GM18867 (cell line): Measurements from ENCODE around the gene B3GNT9.

Experiments used
- ATAC-seq: cut with Tn5 transposase; IDR thresholded peaks from one replicate; pipeline ENCODE4 v1.9.1; 2021; ENCODE audit warnings: mild to moderate bottlenecking, moderate library complexity; ENCODE audit not compliant: unreplicated experiment

Gene B3GNT9

GRCh38 chr16:67169011-67169451, 18.2 kb upstream of the B3GNT9 start:
- ATAC-seq = no peak

- ATAC-seq = no peak
Observed at GRCh38 chr16:67167588-67167987, 16.8 kb upstream of the B3GNT9 start.

GRCh38 chr16:67166598-67167168, 15.9 kb upstream of the B3GNT9 start:
- ATAC-seq = no peak

DNA sequence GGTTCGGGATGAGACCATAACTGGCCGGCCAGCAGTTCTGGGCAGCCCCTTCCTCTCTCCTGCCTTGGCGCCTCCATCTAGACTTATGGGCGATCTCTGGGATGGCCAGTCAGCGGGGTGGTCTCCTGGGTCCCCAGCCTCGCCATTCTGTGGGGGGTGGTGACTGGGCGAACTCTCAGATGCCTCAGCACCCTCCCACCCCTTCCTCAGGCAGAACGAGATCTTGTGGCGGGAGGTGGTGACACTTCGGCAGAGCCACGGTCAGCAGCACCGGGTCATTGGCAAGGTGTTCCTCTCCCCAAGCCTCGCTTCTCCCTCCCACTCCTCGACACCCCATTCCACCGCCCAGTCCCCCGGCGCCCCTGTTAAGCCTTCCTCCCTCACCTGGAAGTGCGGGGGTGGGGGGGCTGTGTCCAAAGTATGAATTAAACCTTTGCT, 15.3 kb upstream of the B3GNT9 start:
- ATAC-seq = no peak

DNA sequence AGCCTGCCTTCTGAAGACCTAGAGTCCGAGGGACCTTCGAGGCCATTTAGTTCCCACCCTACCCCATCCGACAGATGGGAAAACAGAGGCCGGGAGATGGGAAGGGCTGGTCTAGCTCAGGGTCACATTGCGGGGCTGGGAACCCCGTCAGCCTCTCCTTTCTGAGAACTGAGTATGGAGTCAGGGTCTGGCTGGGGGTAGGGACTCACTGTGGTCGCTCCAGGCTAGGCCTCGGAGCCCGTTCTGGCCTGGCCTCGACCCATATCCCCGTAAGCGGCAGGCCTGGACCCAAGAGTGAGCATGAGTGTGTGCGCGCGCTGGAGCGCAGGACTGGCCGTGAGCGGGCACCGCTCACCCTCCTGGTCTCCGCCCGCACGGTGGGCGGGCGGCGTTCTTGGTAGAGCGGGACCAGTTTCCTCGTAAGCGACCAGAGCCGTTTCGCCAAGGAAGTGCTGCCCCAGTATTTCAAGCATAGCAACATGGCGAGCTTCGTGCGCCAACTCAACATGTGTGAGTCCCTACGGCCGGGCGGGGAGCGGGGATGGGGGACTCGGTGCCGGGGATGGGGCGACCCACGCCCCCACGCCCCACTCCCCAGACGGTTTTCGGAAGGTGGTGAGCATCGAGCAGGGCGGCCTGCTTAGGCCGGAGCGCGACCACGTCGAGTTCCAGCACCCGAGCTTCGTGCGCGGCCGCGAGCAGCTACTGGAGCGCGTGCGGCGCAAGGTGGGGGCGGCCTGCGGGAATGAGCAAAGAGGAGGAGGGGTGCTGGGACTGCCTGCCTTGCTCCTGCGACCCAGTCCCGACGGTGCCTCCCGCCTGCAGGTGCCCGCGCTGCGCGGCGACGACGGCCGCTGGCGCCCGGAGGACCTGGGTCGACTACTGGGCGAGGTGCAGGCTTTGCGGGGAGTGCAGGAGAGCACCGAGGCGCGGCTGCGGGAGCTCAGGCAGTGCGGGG, 14.6 kb upstream of the B3GNT9 start:
- ATAC-seq = no peak

- ATAC-seq = no peak
Observed at GRCh38 chr16:67164599-67165061, 13.8 kb upstream of the B3GNT9 start, which contains the start of gene HSF4. TSS of gene HSF4 (plus strand) at chr16:67164745. CDS start at chr16:67164812, 67 bp downstream.

GRCh38 chr16:67163999-67164558, 13.3 kb upstream of the B3GNT9 start:
- no peak for ATAC-seq

GRCh38 chr16:67163164-67163998, 12.6 kb upstream of the B3GNT9 start:
- no peak for ATAC-seq

GRCh38 chr16:67162506-67163163, 11.8 kb upstream of the B3GNT9 start:
- no peak for ATAC-seq

GRCh38 chr16:67161595-67162058, 10.8 kb upstream of the B3GNT9 start:
- no peak for ATAC-seq

DNA sequence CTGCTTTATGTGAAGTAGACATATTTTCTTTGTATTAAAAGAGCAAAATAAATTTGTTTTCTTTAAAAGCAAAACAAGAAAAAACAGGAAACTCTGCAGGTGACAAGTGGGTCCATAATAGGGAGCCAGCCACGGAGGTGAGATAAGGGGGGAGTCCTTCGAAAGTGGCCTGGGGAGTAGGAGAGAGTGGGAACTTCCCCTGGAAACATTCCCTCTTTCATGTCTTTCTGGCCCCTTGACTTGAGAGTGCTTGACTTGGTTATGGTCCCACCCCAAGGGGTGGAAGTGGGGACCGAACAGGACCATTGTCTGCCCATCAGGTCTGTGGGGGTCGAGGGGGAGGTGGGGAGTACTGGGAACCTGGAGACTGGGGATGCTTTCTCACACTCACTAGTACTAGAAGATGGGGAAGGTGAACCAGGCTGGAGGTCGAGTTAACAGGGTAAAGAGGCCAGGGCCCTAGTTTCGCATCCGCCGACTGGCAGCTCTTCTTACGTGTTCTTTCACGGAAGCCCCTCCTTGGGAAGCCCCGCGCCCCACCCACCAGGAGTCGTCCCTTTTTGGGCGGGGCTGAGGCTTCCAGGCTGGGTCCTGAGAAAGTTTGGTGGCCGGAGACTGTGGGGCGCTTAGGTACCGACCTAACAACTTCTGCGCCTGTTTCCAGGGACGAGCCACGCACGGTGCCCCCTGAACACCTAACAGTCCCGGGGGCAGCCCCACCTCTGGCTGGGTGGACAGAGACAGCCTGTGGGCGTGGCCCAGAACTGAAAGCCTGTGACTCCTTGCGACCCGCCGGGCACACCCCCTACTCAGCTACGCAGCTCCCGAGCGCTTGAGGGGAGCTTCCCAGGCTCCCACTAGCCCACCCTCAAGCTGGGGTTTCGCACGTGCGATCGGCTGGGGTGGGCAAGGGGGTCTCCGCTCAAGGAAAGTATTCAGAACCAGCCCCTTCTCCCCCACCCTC, 8.1 kb upstream of the B3GNT9 start:
- peak; percentile 39 for ATAC-seq

- ATAC-seq = no peak
Observed at GRCh38 chr16:67157892-67158635, 7.3 kb upstream of the B3GNT9 start.

DNA sequence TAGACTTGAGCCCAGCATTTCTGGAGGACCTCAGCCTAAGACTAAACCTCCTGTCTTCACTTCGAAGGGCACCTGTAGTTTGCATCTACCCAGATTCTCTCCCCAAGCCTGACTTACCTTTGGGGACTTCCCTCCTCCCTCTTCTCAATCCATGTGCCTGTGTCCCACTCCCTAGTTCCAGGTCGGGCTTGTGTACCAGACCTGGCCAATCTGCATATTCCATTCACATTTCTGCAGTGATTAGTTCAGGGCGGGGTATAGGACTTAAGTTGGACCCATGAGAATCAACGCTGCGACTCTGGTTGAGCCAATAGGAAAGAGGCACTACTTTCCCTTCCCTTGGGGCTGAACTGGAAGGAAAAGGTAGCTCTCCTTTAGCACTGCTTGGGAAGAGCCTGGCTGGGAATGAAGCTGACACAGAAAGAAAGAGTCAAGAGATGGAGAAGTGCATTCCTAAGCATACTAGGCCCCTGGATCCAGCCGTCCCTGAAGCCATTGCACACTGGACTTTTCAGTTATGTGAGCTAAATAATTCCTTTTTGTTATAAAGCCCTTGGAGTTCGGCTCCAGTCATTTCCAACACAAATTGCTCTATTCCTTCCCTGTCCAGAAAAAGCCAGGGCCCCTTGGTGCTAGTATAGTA, 6.4 kb upstream of the B3GNT9 start:
- no peak for ATAC-seq

DNA sequence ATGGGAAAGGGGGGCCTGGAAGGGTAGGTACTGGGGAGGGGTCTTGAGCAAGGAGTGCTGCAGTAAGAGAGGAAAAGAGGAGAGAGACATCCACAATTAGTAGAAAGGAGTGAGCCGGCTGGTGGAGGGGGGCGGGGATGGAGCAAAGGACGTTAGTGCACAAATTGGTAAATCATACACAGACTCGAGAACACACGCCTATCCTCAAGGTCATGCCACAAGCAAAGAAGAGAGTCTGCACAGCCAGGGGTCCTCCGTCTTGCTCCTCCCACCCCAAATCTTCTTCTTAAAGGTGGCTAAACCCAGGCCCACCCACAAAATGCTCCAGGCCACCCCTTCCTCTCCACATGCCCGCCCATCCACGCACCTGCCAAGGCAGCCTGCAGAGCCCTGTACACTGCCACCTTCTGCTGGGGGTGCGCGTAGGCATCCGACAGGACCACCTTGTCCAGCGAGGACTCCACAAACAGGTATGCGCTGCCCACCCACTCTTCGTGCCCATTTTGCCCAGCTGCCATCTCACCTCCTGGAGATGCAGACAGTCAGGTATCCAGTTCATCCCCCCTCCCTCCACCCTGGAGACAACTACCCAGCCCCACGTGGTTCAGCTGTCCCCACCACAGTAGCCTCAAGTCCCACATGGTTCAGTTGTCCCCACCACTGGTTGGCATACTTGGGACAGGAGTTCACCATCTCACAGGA, 5.5 kb upstream of the B3GNT9 start:
- ATAC-seq = no peak

DNA sequence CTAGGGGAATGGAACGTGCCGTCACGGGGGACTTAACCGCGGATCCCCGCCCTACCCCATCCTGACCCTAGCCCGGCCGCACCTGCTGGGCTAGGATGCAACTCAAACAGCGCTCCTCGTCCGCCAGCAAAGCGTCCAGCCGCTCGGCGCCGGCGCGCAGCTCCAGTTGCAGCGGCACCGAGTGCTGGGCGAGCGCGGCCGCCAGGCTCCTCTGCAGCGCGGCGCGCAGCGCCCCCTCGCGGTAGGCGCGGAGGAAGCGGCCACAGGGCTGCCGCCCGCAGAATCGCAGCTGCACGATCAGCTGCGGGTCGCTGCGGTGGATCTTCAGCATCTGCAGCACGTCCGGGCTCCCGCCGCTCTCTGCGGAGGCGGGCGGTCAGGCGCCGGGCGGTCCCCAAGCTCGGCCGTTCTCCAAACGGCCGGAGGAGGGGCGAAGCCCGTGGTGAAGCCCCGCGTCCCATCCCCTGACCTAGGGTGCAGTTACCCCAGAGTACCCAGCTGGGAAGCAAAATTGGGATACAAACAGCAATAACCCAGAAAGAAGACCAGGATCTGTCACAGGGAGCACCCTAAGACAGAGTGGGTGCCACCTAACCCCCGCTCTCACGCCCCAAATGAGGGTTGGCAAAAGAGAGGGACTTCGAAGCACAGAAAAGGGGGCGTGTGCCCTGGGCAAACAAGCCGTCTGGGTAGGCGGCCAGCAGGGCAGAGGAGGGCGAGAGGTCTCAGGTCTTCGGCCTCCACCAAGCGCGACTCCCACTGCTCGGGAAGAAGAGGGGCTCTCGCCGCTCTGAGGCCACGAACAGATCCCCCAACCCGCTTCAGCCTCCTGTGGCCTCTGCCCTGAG, 4.7 kb upstream of the B3GNT9 start:
- ATAC-seq = peak; percentile 24

GRCh38 chr16:67154578-67155294, 3.9 kb upstream of the B3GNT9 start:
- ATAC-seq = no peak
